IPS-15b (cell line): ENCODE results near the gene PLAAT4.

Experiments
- H3K27me3 ChIP-seq: one replicate; pipeline ENCODE4 v1.6.1; 2013; ENCODE audit warnings: low read length; ENCODE audit not compliant: control insufficient read depth, insufficient read depth
- H3K36me3 ChIP-seq: one replicate; pipeline ENCODE4 v1.6.1; 2013; ENCODE audit warnings: low read length; ENCODE audit not compliant: control insufficient read depth, insufficient read depth
- H3K4me1 ChIP-seq: one replicate; pipeline ENCODE4 v1.6.1; 2013; ENCODE audit warnings: mild to moderate bottlenecking, low read length; ENCODE audit not compliant: control insufficient read depth, insufficient read depth
- H3K4me3 ChIP-seq: one replicate; pipeline ENCODE4 v1.5.1; 2013; ENCODE audit warnings: low read depth, low read length
- H3K9ac ChIP-seq: one replicate; pipeline ENCODE4 v1.6.1; 2013; ENCODE audit warnings: low read depth, mild to moderate bottlenecking, low read length
- H3K9me3 ChIP-seq: one replicate; pipeline ENCODE4 v1.6.1; 2013; ENCODE audit warnings: mild to moderate bottlenecking, low read length; ENCODE audit not compliant: control insufficient read depth, insufficient read depth

The PLAAT4 gene, protein sequence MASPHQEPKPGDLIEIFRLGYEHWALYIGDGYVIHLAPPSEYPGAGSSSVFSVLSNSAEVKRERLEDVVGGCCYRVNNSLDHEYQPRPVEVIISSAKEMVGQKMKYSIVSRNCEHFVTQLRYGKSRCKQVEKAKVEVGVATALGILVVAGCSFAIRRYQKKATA

DNA sequence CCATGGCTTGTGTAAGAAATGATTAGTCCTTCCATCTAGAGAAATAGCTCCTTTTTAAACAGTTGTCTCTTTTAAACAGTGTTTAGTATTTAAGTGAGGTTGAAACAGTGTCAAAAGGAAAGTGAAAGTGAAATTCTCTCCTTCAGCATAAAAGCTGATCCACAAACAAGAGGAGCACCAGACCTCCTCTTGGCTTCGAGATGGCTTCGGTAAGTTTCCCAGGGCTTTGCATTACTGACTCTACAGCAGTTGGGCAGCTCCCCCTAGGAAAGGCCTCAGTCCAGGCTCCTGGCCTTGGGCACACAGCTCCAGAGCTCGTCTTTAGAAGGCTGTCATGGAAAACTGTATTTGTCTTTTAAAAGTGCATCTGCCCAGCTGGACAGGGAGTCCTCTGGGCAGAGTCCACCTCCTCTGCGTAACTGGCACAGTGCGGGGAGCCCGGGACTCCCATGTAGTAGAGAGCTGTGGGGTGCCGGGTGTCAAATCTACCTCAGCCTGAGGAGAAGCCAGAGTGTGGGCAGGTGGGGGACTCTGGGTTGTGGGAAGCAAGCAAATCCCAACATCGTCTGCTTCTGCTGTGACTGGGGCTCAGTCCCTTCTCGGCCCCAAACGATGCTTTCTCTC, at the start of gene PLAAT4:
Gene PLAAT4, plus strand, starts transcription at position 140 of the 624 bp plus-strand sequence. Its CDS starts 61 bp downstream, at position 201.
- no peaks in the 10 kb centered on the region for H3K36me3 ChIP-seq
- no peak within 1 kb of the TSS for H3K9ac ChIP-seq
- H3K4me3 ChIP-seq: no peak within 1 kb of the TSS
- peaks cover 17% of the 10 kb centered on the region for H3K4me1 ChIP-seq
- no peaks in the 10 kb centered on the region for H3K9me3 ChIP-seq
- H3K27me3 ChIP-seq: no peaks in the 10 kb centered on the region

DNA sequence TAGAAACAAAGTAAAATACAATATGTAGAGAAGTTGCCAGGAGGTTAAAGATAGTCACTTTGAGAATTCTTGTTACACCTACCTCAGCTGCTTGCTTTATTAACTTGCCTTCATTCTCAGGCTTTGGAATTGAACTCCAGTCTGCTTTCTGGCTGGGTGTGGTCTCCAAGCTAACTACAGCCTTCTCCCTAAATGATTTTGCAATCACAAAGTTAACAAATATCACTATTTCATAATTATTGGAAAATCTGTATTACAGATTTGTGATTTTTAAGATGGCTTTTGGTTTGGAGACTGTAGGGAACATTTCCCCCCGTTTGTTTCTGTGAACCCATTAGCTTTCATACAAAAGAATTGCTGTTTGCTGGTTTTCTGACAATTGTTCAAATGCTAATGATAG, 47.8 kb upstream of the PLAAT4 start:
- Histone ChIP-seq H3K9ac (no peak overlapping the region), H3K27me3 (no peaks in the 10 kb centered on the region), H3K4me1 (peaks cover 14% of the 10 kb centered on the region), H3K4me3 (no peak overlapping the region), H3K9me3 (peaks cover 7% of the 10 kb centered on the region), H3K36me3 (no peaks in the 10 kb centered on the region)

DNA sequence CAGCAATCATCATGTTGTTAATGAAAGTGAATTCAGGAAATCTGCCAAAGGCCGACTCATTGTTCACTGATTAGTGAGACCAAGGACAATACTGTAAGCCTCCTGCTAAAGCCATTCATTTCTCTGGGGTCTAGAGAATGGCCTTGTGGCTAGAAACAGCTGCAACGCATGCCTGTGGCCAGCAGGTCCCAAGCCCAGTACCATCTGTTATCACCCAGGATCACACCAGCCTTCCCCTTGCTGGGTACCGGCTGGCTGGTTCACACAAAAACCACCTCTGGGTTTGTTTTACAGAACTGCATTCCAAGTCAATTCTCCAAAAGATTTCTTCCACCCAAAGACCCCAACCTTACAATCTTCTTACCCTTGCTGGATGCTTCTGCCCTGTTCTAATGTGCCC, 46.7 kb upstream of the PLAAT4 start:
- Histone ChIP-seq H3K9ac (peak overlapping the region; percentile 86), H3K4me3 (peak overlapping the region; percentile 70)

DNA sequence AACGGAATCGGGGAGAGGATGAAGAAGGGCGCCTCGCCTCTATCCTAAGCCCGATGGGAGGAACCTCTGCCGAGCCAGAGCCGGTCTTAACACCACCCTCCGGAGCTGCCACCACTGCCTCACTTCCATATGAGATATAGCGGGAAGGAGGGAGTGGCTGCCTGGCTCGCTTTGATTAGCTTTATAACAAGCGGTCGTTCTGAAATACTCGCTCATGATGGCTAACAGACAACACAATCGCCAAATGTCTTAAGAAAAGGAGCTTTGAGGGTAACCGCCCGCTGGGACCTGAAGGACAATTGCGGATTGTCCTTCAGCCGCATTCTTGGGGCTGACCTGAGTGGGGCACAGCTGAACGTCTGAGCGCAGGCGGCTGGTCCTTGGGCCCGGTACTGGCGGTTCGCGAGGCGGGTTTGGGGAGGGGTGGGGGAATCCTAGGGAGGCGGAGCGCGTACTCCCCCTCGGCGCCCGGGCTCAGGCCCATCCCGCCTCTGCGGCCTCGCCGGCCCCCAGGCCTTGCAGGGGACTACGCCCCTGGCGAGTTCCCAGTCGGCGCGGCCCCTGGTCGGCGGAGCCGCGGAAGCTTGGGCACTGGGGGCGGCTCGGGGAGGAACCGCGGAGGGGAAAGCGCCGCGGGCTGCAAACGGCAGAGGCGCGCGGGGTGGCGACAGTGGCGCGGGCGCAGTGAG, 45.9 kb upstream of the PLAAT4 start, which contains the start of gene PLAAT5:
Gene PLAAT5, minus strand, starts transcription at position 617 of the 689 bp plus-strand sequence. Its CDS starts 133 bp downstream, at position 484.
- Histone ChIP-seq H3K9me3 (peaks cover 4% of the 10 kb centered on the region), H3K4me1 (peaks cover 14% of the 10 kb centered on the region), H3K4me3 (peak within 1 kb of the TSS; percentile 70), H3K9ac (peak within 1 kb of the TSS; percentile 86), H3K36me3 (no peaks in the 10 kb centered on the region), H3K27me3 (no peaks in the 10 kb centered on the region)

More for the DNA sequence above, 46.7 kb upstream of the PLAAT4 start:
- peaks cover 14% of the 10 kb centered on the region for H3K4me1 ChIP-seq
- no peaks in the 10 kb centered on the region for H3K36me3 ChIP-seq
- peaks cover 4% of the 10 kb centered on the region for H3K9me3 ChIP-seq
- no peaks in the 10 kb centered on the region for H3K27me3 ChIP-seq

DNA sequence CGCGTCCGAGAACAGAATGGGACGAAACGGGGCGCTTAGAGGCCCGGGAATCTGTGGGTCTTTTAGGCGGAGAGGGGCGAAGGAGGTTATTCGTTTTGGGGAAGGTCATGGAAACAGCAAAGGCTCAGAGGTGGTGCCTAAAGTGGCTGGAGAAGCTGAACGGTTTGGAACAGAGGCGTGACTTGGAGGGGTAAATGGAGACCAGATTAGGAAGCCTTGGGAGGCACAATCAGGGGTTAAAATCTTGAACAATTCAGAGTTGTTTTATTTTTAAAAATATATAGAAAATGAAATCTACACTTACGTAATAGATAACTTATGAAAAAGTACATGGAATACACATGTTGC, 45.4 kb upstream of the PLAAT4 start:
- peak overlapping the region; percentile 86 for H3K9ac ChIP-seq
- H3K9me3 ChIP-seq: peaks cover 4% of the 10 kb centered on the region
- H3K27me3 ChIP-seq: no peaks in the 10 kb centered on the region
- peaks cover 14% of the 10 kb centered on the region for H3K4me1 ChIP-seq
- H3K36me3 ChIP-seq: no peaks in the 10 kb centered on the region
- H3K4me3 ChIP-seq: peak overlapping the region; percentile 70

DNA sequence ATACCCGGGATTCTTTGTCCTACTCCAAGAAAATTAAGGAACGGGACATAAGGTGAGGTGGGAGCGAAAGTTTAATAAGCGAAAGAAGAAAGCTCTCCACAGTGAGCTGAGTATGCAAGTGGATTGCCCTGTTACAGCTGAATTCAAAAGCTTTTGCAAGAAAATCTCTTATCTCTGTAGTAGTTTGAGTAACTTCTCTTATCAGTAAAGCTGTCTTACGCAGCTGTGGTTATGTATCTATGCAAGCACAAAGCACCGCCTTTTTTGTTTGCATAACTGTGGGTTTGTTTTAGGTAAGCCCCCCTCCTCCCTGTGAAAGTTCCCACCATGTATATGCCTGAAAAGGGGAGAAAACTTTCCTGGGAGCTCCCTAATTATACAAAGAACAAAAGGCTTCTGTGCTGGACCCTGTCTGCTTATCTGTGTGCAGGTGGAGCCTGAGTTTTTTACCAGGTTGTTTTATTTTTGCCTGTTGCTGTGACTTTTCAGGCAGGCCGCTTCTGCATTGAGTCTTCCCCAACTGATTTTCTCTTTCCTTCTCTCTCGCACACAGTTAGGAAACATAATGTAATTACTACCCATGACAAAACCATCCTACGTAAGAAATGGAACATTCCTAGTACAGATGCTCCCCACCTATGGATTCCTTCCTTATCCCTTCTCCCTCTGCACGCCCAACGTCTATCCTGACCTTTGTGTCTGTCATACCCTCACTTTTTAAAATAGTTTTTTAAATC, 44.8 kb upstream of the PLAAT4 start:
- peaks cover 14% of the 10 kb centered on the region for H3K4me1 ChIP-seq
- peak overlapping the region; percentile 86 for H3K9ac ChIP-seq
- H3K9me3 ChIP-seq: peaks cover 4% of the 10 kb centered on the region
- H3K4me3 ChIP-seq: peak overlapping the region; percentile 70
- H3K36me3 ChIP-seq: no peaks in the 10 kb centered on the region
- no peaks in the 10 kb centered on the region for H3K27me3 ChIP-seq

DNA sequence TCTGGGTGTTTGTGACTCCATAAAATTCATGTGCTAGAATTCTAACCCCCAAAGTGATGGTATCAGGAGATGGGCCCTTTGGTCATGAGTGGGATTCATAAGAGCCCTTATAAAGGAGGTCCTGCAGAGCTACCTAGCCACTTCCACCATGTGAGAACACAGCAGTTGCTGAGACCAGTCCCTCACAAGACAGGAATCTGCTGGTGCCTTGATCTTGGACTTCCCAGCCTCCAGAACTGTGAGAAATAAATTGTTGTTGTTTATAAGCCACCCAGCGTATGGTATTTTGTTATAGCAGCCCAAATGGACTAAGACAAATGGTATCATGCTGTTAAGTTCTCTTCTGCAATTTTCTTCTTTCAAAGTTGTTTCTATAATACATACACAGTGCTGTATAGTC, 44.2 kb upstream of the PLAAT4 start:
- H3K9me3 ChIP-seq: peaks cover 4% of the 10 kb centered on the region

DNA sequence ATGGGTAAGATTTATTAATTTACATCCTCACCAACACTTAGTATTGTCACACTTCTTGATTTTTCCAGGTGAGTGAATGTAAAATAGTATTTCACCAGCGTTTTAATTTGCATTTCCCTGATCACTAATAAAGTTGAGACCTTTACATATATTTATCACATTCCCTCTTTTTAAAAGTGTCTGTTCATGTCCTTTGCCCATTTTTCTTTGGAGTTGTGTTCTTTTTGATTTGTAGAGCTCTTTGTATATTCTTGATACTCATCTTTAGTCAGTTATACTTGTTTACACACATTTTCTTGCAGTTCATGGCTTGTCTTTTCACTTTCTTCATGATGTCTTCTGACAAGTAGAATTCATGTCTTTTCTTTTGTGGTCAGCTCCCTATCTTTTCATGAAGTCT, 43.5 kb upstream of the PLAAT4 start:
- H3K4me1 ChIP-seq: peaks cover 14% of the 10 kb centered on the region
- H3K4me3 ChIP-seq: no peak overlapping the region
- no peak overlapping the region for H3K9ac ChIP-seq
- H3K9me3 ChIP-seq: peaks cover 7% of the 10 kb centered on the region
- H3K36me3 ChIP-seq: no peaks in the 10 kb centered on the region
- no peaks in the 10 kb centered on the region for H3K27me3 ChIP-seq

More for the DNA sequence above, 44.2 kb upstream of the PLAAT4 start:
- H3K36me3 ChIP-seq: no peaks in the 10 kb centered on the region
- no peaks in the 10 kb centered on the region for H3K27me3 ChIP-seq
- peaks cover 14% of the 10 kb centered on the region for H3K4me1 ChIP-seq
- no peak overlapping the region for H3K9ac ChIP-seq
- H3K4me3 ChIP-seq: peak overlapping the region; percentile 3

DNA sequence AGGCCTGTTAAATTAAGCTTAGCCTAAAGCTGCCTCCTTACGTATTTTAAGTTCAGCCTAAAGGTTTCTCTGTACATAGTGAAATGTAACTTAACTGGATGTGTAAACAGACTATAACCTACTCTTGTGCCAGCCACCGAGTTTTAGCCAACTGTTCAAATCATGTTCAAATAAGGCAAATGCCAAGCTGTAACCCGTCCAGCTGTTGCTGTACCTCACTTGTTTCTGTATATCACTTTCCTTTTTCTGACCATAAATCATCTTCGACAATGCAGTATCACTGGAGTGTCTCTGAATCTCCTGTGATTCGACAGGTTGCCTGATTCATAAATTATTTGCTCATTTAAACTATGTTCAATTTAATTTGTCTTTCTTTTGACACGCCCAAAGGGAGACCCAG, 41.6 kb upstream of the PLAAT4 start:
- Histone ChIP-seq H3K36me3 (no peaks in the 10 kb centered on the region), H3K4me3 (no peak overlapping the region), H3K27me3 (no peaks in the 10 kb centered on the region), H3K9me3 (peaks cover 19% of the 10 kb centered on the region), H3K9ac (no peak overlapping the region), H3K4me1 (peaks cover 7% of the 10 kb centered on the region)

DNA sequence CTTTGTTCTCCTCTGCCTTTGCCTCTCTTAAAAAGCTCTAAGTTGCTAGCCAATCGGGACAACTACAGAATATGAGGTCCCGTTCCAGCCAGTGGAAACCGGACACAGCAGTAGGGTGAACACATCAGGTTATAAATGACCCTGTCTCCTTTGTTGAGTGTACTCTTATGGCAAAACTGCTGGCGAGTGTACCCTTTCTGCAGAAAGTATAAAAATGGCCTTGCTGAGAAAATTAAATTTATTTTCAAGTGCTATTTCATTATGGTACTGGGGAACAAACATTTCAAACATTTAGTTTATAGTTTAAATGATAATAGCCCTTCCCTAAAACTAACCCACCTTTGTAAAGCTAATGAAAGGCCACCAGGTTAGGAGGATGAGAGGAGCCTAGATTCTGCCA, 36.7 kb upstream of the PLAAT4 start:
- peaks cover 9% of the 10 kb centered on the region for H3K4me1 ChIP-seq
- H3K4me3 ChIP-seq: no peak overlapping the region
- no peaks in the 10 kb centered on the region for H3K27me3 ChIP-seq
- H3K9ac ChIP-seq: no peak overlapping the region
- H3K36me3 ChIP-seq: no peaks in the 10 kb centered on the region
- H3K9me3 ChIP-seq: peaks cover 21% of the 10 kb centered on the region

DNA sequence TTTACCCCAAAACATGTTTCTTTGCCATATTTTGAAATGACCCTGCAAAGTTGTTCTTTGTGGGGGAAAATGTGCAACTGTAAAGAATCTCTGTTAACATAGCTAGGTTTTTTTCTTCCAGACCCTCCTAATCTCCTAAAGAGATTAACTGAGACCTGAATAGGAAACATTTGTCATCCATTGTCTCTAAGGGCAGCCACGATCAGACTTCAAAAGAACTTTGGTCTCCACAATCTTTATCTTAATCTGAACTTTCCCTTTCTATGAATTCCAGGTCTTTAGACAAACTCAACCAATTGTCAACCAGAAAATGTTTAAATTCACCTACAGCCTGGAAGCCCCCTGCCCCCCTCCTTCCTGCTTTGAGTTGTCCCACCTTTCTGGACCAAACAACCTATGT, 35.4 kb upstream of the PLAAT4 start:
- no peaks in the 10 kb centered on the region for H3K36me3 ChIP-seq
- H3K4me1 ChIP-seq: peaks cover 13% of the 10 kb centered on the region
- no peak overlapping the region for H3K4me3 ChIP-seq
- no peaks in the 10 kb centered on the region for H3K27me3 ChIP-seq
- H3K9ac ChIP-seq: no peak overlapping the region
- peaks cover 21% of the 10 kb centered on the region for H3K9me3 ChIP-seq
